Breast epithelium (tissue), 3 donors: ENCODE data around the gene CCDC116.

ENCODE experiments used
- CTCF ChIP-seq, 3 donors: fragments of 450-650 bp; IDR thresholded peaks; one replicate each; pipeline ENCODE4 v1.5.1; 2016 to 2017; ENCODE audit warnings: antibody characterized with exemption in 3 of 3, mild to moderate bottlenecking in 3 of 3, moderate library complexity in 3 of 3
- POLR2AphosphoS5 ChIP-seq, 3 donors: sonication (generic); formaldehyde crosslinking; IDR thresholded peaks; one replicate each; pipeline ENCODE4 v1.6.1; 2017; ENCODE audit warnings: antibody characterized with exemption in 3 of 3

GRCh38 chr22:21663738-21664137, 31.2 kb downstream of the CCDC116 start:
- TF ChIP-seq POLR2AphosphoS5 (IDR thresholded peaks at IDR 0.05), result no peak
- TF ChIP-seq CTCF (IDR thresholded peaks at IDR 0.05), result no peak
